ES-I3 (cell line): Measurements from ENCODE around the gene ZNF239.
"Not testable (repeated sequence)": the region's sequence is repeated elsewhere in the genome, so short reads cannot be mapped to it uniquely, and the experiment has no call there.

Source experiments
- H3K36me3 ChIP-seq: 2 replicates; pipeline ENCODE4 v1.6.1; 2013; ENCODE audit warnings: mild to moderate bottlenecking, low read length, control low read depth, moderate library complexity; ENCODE audit not compliant: insufficient read depth
- H3K4me1 ChIP-seq: 2 replicates; pipeline ENCODE4 v1.6.1; 2013; ENCODE audit warnings: mild to moderate bottlenecking, control low read depth, low read length; ENCODE audit not compliant: insufficient read depth
- H3K9ac ChIP-seq: 2 replicates; pipeline ENCODE4 v1.6.1; 2013; ENCODE audit warnings: low read depth, mild to moderate bottlenecking, low read length, moderate library complexity
- H3K9me3 ChIP-seq: 2 replicates; pipeline ENCODE4 v1.6.1; 2013; ENCODE audit warnings: mild to moderate bottlenecking, low read length, moderate library complexity; ENCODE audit not compliant: control insufficient read depth, insufficient read depth

ZNF239 gene

DNA sequence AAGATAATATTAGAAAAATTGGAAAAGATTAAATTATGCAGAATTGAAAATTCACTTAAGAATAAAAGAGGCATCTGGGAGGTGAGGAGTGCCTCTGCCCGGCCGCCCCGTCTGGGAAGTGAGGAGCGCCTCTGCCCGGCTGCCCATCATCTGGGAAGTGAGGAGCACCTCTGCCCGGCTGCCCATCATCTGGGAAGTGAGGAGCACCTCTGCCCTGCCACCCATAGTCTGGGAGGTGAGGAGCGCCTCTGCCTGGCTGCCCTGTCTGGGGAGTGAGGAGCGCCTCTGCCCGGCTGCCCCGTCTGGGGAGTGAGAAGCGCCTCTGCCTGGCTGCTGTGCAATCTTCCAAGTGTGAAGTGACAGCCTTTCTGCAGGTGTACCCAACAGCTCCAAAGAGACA, 30.7 kb downstream of the ZNF239 start:
- not testable (repeated sequence) for H3K4me1 ChIP-seq, H3K36me3 ChIP-seq, H3K9me3 ChIP-seq, H3K9ac ChIP-seq

- Histone ChIP-seq H3K9me3 (peaks cover 23% of the 10 kb centered on the region; the same call in 1 of the 2 replicates), H3K4me1 (no peaks in the 10 kb centered on the region), H3K36me3 (no peaks in the 10 kb centered on the region), H3K9ac (no peak overlapping the region)
Measured at GRCh38 chr10:43524434-43525247, 49.8 kb downstream of the ZNF239 start.
